ENCODE results near the gene EPM2AIP1.

DNA sequence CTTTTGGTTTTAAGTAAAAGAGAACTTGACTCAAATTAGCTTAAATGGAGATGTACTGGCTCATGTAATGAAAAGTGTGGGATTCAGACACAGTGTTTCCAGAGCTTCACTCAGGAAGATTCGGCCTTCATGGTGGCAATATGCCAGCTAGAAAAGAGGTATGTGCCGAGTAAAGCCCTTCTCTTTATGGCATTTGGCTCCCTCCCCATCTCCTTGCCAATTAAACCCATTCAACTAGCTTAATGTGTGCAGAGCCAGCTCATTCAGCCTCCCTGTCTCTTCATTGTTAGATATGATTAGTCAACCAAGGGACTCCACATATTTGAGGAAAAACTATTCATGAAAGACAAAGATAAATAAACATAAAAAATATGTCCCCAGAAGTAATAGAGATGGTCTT, 33.1 kb downstream of the EPM2AIP1 start:
- TF ChIP-seq FOXM1 (IDR thresholded peaks at IDR 0.05; ENCODE audit: borderline replicate concordance, low read depth), result no peak
- TF ChIP-seq CEBPB (IDR thresholded peaks at IDR 0.05), result no peak
- TF ChIP-seq, protein P1, sequence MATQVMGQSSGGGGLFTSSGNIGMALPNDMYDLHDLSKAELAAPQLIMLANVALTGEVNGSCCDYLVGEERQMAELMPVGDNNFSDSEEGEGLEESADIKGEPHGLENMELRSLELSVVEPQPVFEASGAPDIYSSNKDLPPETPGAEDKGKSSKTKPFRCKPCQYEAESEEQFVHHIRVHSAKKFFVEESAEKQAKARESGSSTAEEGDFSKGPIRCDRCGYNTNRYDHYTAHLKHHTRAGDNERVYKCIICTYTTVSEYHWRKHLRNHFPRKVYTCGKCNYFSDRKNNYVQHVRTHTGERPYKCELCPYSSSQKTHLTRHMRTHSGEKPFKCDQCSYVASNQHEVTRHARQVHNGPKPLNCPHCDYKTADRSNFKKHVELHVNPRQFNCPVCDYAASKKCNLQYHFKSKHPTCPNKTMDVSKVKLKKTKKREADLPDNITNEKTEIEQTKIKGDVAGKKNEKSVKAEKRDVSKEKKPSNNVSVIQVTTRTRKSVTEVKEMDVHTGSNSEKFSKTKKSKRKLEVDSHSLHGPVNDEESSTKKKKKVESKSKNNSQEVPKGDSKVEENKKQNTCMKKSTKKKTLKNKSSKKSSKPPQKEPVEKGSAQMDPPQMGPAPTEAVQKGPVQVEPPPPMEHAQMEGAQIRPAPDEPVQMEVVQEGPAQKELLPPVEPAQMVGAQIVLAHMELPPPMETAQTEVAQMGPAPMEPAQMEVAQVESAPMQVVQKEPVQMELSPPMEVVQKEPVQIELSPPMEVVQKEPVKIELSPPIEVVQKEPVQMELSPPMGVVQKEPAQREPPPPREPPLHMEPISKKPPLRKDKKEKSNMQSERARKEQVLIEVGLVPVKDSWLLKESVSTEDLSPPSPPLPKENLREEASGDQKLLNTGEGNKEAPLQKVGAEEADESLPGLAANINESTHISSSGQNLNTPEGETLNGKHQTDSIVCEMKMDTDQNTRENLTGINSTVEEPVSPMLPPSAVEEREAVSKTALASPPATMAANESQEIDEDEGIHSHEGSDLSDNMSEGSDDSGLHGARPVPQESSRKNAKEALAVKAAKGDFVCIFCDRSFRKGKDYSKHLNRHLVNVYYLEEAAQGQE (IDR thresholded peaks at IDR 0.05; ENCODE audit: low read depth), result no peak
- no peak for TF ChIP-seq YY1 (IDR thresholded peaks at IDR 0.05; ENCODE audit: low read depth)
- no peak for TF ChIP-seq RAD21 (IDR thresholded peaks at IDR 0.05; ENCODE audit: low read depth)
- no peak for TF ChIP-seq TAF1 (IDR thresholded peaks at IDR 0.05; ENCODE audit: low read depth)
- TF ChIP-seq, protein P2, sequence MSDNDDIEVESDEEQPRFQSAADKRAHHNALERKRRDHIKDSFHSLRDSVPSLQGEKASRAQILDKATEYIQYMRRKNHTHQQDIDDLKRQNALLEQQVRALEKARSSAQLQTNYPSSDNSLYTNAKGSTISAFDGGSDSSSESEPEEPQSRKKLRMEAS (IDR thresholded peaks at IDR 0.05), result 0 out of 2 replicates have a peak, but pooled peaks have one; percentile 21
- no peak for TF ChIP-seq EGR1 (IDR thresholded peaks at IDR 0.05)
- TF ChIP-seq EP300 (IDR thresholded peaks at IDR 0.05; ENCODE audit: borderline replicate concordance), result no peak
- no peak for TF ChIP-seq ZBTB7A (IDR thresholded peaks at IDR 0.05; ENCODE audit: low read depth)
- no peak for TF ChIP-seq CREB1 (IDR thresholded peaks at IDR 0.05; ENCODE audit: low read depth)
- TF ChIP-seq NFIC (IDR thresholded peaks at IDR 0.05), result peak; percentile 90
- TF ChIP-seq TCF12 (IDR thresholded peaks at IDR 0.05; ENCODE audit: low read depth), result no peak
- TF ChIP-seq TEAD4 (IDR thresholded peaks at IDR 0.05), result peak; percentile 63
